Hippocampal formation (tissue), 2 donors: ENCODE measurements around the gene RAPGEF1.

Experiments
- DNase-seq, 2 donors: peaks; one replicate each; lab custom pipeline; 2025; lab: John Stamatoyannopoulos, UW

The RAPGEF1 gene

DNA sequence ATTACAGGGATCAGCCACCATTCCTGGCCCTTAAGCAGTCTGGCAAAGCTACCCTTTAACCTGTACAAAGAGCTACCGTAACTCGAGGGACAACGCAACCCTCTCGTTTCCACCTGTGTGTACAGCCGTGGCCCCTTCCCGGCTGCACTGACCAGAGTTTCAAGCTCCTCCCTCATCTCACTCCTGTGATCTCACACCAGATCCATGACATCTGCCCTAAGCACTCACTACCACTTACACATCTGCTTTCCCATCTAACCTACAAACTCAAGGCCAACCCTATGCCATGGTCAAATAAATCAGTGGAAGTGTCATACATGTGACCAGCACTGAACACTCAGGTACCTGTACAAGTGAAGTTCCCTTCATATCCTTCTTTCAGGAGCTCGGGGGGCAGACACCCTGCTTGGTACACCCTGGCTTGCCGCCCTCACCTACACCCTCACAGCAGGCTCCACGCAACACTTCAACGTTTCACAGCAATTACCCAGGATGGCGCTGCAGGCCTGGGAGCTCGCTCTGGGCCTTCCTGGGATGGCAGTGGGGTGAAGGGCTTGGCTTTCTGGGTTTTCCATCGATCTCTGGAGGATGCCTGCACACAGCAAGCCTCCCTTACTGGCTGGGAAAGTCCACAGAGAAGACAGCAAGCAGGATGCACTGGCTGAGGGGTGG lies 132.8 kb downstream of the RAPGEF1 start:
- DNase-seq: no peak

DNA sequence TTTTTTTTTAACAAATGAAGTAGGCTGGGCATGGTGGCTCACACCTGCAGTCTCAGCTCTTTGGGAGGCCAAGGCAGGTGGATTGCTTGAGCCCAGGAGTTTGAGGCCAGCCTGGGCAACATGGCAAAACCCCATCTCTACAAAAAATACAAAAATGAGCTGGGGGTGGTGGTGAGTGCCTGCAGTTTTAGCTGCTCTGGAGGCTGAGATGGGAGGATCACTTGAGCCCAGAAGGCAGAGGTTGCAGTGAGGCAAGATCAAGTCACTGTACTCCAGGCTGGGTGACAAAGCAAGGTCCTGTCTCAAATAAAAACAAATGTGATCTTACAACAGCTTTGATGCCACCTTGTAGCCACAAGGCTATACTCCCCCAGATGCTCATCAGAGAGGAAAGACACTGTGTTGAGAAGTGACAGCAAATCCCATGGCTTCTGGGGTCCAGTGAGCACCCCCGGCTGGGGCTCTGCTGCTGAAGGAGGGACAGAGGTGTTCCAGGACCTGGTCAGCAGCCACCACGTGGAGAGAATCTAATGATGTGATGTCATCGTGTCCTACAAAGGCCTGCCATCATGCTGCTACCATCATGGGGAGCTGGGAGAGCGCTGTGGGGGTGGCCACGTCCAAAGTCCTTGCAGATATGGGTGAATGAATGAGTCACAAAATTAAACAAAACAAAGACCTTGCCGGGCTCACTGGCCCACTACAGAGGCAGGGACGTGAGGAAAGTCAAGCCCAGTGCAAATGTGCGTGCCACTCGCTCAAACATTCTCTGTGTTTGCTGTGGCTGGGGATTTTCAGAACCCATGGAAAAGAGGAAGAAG lies 133.9 kb downstream of the RAPGEF1 start:
- DNase-seq: no peak

DNA sequence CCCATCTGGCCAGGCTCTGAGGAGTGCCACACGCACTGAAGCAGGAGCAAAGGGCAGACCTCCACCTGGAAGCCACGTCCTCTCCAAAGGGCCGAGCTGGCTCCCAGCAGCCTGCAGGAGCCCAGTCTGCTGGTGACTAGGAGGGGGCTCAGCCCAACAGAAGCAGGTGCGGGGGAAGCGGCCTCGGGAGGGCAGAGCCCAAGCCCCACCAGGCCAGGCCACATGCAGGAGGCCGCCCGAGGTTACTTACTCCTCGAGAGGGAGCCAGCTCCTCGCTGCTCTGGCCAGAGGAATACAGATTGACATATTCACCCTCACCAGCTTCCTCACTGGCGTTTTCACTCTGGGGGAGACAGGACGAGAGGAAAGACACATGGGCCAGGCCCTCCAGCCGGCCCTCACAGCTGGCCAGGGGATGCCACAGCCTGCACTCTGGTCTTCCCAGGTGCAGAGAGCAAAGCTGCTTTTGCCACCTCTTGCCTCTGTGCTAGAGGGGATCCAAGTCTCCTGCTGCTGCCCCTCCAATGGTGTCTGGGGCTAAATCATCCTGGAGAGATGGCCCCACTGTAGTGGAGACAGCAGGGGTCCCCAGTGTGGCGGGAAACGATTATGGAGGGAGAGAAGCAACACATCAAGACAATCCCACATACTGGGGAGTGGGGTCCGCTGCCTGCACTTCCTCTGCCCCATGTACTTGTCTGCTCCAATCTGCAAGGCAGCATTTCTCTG lies 136.0 kb downstream of the RAPGEF1 start:
- no peak for DNase-seq

DNA sequence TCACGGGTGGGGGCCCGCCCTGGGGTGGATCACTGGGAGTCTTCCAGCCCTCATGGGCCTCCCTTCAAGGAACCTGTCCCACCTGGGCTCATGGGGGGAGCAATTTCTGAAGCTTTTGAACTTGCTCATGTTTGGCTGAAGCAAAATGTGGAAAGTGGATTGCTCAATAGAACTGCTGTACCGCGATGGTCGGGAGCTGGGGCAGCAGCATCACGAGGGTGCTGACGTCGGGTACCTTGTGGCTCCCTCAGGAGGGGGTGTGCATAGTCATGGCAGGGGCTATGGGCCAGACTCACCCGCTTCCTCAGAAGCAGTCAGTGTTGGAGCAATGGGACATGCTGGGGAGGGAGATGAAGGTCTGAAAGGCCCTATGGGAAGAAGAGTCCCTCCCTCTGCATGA lies 136.7 kb downstream of the RAPGEF1 start:
- no peak for DNase-seq

GRCh38 chr9:131601683-131602181 lies 138.1 kb downstream of the RAPGEF1 start:
- DNase-seq: no peak

- peak in 1 of 2 donors; percentile 52 for DNase-seq
Measured at GRCh38 chr9:131598121-131598520, 141.8 kb downstream of the RAPGEF1 start.

DNA sequence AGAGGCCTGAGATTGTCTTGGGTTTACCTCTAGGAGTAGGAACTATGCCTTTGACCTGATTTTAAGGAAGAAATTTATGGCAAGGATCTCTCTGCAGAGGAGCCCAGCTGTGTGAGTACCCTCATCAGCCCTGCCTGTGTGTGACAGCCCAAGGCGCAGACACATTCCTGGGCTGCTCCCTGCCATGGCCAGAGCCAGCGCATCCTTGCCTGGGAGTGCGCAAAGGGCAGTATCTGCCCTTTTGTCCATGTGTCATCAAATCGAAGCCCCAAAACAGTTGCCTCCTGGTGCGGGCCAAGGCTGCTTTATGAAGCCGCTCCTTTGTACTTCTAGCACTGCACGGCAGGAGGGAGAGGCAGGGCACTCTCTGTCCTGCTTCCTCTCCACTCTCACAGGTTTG lies 142.6 kb downstream of the RAPGEF1 start:
- no peak for DNase-seq

DNA sequence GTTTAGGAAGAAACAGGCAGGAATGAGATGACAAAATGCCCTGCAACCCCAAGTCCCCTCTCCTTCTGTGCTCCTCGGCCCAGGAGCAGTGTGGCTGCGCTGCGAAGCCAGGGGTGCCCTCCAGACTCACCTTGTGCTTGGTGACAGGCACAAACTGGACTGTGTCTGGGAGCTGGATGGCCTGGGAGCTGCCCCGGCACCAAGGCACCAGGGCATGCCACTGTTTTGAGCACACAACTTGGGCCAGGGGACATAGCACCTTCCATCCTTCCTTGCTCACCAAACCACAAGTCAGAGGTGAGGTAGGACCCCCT lies 143.5 kb downstream of the RAPGEF1 start:
- no peak for DNase-seq

DNA sequence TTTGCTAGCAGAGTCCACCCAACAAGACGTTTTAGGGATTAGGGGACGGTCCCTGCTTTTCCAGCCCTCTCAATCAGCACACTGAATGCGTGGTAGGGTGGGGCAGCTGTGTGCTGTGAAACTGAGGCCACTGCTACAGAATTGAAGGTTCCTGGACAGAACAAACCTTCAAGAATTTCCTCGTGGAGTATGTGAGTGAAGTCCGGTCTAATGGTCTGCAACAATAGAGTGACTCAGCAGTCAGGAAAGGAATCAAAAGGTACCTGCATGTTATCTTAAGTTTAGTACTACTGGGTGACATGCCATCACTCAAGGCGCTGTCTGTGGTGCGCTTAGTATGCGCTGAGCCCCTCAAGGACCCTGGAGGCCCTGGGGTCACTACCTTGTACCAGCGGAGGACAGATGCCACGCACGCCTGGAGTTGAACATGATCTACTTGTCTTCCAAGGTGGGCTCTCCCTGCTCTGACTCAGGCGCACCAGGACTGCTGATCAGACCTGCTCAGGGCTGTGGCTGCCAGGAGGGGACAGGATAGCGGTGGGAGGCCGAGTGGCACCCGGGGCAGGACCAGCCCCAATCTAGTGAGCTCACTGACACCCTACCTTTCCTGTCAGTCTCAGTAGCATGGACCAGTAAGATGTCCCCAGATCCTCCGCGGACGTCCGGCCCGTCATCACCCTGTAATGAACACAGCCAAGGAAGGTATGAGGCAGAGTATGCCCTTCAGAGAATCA lies 144.0 kb downstream of the RAPGEF1 start:
- no peak for DNase-seq

GRCh38 chr9:131594906-131595665 lies 144.8 kb downstream of the RAPGEF1 start:
- no peak for DNase-seq

- DNase-seq: no peak
Measured at GRCh38 chr9:131593936-131594665, 145.8 kb downstream of the RAPGEF1 start.

- no peak for DNase-seq
Measured at GRCh38 chr9:131593091-131593820, 146.6 kb downstream of the RAPGEF1 start.

GRCh38 chr9:131591845-131592208 lies 148.0 kb downstream of the RAPGEF1 start:
- DNase-seq: no peak

DNA sequence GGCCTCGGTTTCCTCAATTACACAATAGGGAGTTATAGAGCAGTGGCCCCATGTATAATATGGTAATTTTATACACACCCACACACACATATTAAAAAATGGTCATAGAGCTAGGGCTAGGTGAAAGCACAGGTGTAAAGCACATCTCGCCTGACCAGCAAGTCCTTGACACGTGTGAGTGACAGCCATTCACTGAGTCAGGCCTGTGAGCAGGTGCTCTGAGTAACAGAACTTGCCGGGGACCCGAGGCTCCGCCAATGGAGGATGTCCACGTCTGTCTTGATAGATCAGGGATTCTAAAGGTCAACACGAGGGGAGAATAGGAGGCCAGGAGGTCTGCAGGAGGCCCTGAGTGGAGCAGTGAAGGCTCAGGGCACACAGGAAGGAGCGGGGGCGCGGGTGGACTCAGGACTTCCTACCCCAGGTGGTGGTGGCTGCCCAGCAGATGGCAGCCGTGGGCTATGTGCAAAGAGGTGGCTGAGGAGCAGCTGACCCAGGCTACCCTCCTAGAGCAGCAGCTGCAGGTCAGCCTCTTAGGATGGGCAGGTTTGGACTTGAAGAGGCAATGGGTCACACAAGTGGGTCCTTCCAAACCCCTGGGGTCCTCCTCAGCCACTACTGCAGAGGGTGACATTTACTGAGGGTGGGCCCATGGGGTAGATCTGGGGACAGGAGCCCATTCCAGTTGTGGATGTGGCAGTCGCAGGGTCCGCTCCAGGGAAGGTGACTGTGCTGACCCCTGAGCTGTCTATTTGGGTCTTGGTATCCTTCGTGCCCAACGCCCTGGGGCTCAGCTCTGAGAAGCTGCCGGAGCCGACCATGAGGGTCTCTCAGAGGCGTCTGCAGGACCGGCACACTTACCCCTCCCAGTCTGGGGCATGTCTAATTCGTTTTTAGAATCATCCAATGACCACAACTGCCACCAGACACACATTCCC lies 148.7 kb downstream of the RAPGEF1 start:
- peak; percentile 72 to 77 for DNase-seq

GRCh38 chr9:131590449-131590848 lies 149.4 kb downstream of the RAPGEF1 start:
- no peak for DNase-seq

DNA sequence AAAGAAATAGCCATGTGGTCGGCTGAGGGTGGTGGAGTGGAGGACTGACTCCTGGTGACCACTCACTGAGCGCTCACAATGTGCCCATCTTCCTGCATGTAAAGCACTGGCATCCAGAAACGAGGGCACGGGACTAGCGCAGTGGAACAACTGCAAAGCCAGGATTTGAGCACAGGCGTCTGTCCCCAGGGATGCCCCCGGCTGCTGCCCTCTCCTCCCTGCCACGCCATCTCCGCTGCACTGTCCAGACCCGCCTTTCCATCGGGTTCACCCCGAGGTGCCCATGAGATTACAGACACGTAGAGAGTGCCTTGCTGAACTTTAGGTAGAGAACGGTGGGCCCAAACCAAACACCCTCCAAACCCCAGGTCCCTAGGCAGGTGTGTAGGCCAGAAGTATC lies 149.9 kb downstream of the RAPGEF1 start:
- no peak for DNase-seq

- DNase-seq: no peak
Measured at GRCh38 chr9:131589124-131589711, 150.7 kb downstream of the RAPGEF1 start.

DNA sequence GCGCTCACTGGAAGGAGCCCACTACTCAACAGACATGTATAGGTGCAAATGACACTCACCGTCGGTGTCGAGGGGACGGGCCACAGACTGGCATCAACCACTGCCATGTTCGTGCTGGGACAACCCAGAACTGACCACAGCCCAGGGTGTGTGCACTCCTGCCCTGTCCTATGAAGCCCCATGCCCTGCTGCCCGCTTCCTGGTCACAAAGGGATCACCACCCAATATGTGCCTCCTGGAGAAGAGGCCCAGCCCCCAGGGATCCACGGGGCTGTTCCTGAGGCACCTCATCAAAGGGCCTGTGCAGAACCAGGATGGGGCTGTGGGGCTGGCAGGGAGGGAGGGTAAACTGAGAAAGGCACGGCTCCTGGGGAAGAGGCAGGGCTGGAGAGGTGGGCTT lies 151.5 kb downstream of the RAPGEF1 start:
- no peak for DNase-seq
